Measurements from ENCODE around the gene BEAN1.

- TF ChIP-seq POLR2AphosphoS5 (IDR thresholded peaks at IDR 0.05) (no peak), CTCF (IDR thresholded peaks at IDR 0.05) (no peak), POLR2A (IDR thresholded peaks at IDR 0.05) (no peak)
Observed at GRCh38 chr16:66397736-66398433, 29.2 kb upstream of the BEAN1 start.

Measured in suprapubic skin (tissue), 4 donors.